HepG2 (cell line): Measurements from ENCODE around the gene SMYD5. TPM values are rescaled to one million over a fixed set of nuclear protein-coding genes. Genes with fewer than 3 reads are reported as not detected.

Experiments
- MAZ ChIP-seq, 2 experiments: sonication (generic) in 1 of 2; formaldehyde crosslinking in 1 of 2; IDR thresholded peaks; 2 replicates each; pipeline versions ENCODE4 v1.5.0 to v1.6.1; 2012 to 2020; ENCODE audit warnings: low read depth in 2 of 2, mild to moderate bottlenecking in 2 of 2, borderline replicate concordance in 1 of 2, improper control_type of control experiment in 1 of 2, low read length in 1 of 2, missing genetic modification reagents in 1 of 2, moderate library complexity in 1 of 2
- MLLT10 ChIP-seq: sonication (generic); formaldehyde crosslinking; IDR thresholded peaks from 2 replicates; pipeline ENCODE4 v1.4.0; 2020; ENCODE audit warnings: missing genetic modification reagents
- PHF8 ChIP-seq: sonication (generic); formaldehyde crosslinking; IDR thresholded peaks from 2 replicates; pipeline ENCODE4 v1.5.0; 2020; ENCODE audit warnings: missing genetic modification reagents
- REPIN1 ChIP-seq: sonication (generic); formaldehyde crosslinking; IDR thresholded peaks from 2 replicates; pipeline ENCODE4 v1.8.0; 2022; ENCODE audit warnings: missing genetic modification reagents, low read depth, mild to moderate bottlenecking, borderline replicate concordance
- SMARCE1 ChIP-seq: fragments of 450-650 bp; IDR thresholded peaks from 2 replicates; pipeline ENCODE4 v1.6.1; 2017; ENCODE audit warnings: borderline replicate concordance
- SP5 ChIP-seq: IDR thresholded peaks from 2 replicates; pipeline ENCODE4 v1.6.1; 2016; ENCODE audit warnings: low read depth, borderline replicate concordance
- STAT6 ChIP-seq: sonication (generic); formaldehyde crosslinking; IDR thresholded peaks from 2 replicates; pipeline ENCODE4 v1.4.0; 2020; ENCODE audit warnings: missing genetic modification reagents, mild to moderate bottlenecking, borderline replicate concordance
- TRIM24 ChIP-seq: sonication (generic); formaldehyde crosslinking; IDR thresholded peaks from 2 replicates; pipeline ENCODE4 v1.8.0; 2022; ENCODE audit warnings: mild to moderate bottlenecking, missing genetic modification reagents
- XBP1 ChIP-seq: sonication (generic); formaldehyde crosslinking; IDR thresholded peaks from 2 replicates; pipeline ENCODE4 v1.5.0; 2020; ENCODE audit warnings: missing genetic modification reagents
- ZBTB43 ChIP-seq: sonication (generic); formaldehyde crosslinking; conservative IDR thresholded peaks from 2 replicates; pipeline ENCODE4 v1.4.0; 2020; ENCODE audit warnings: missing genetic modification reagents
- ZFP91 ChIP-seq: sonication (generic); formaldehyde crosslinking; IDR thresholded peaks from 2 replicates; pipeline ENCODE4 v1.9.0; 2022; ENCODE audit warnings: missing genetic modification reagents, mild to moderate bottlenecking, borderline replicate concordance
- ZNF124 ChIP-seq: sonication (generic); formaldehyde crosslinking; IDR thresholded peaks from 2 replicates; pipeline ENCODE4 v1.4.0; 2020; ENCODE audit warnings: missing genetic modification reagents
- ZNF879 ChIP-seq: sonication (generic); formaldehyde crosslinking; IDR thresholded peaks from 2 replicates; pipeline ENCODE4 v1.8.1; 2023; ENCODE audit warnings: missing genetic modification reagents
- polyA plus RNA-seq, 8 experiments: library from polyadenylated mRNA; depleted of rRNA in 3 of 8; stranded (reverse) in 7 of 8; unstranded in 1 of 8; fragments of >200 nt; fragmentation: Illumina TruSeq in 4 of 8; extraction: Trizol in 4 of 8; gene quantifications; 2 replicates each; pipeline versions ENCODE4 v1.2.1 to v1.2.3, GENCODE V29; 2011 to 2016; ENCODE audit warnings: low read depth in 4 of 8, missing spikeins in 1 of 8, mixed read lengths in 1 of 8; ENCODE audit not compliant: insufficient read depth in 1 of 8
- total RNA-seq, 5 experiments: library from RNA; depleted of rRNA; stranded (reverse); fragments of >200 nt; fragmentation: Illumina TruSeq; extraction: Trizol; gene quantifications; 2 replicates each; pipeline ENCODE4 v1.2.3, GENCODE V29; 2016; ENCODE audit warnings: low read depth in 1 of 5
- TF ChIP-seq, protein P1 (sequence below): sonication (generic); formaldehyde crosslinking; IDR thresholded peaks from 2 replicates; pipeline ENCODE4 v1.4.0; 2020; ENCODE audit warnings: missing genetic modification reagents
- TF ChIP-seq, protein P2 (sequence below): sonication (generic); formaldehyde crosslinking; IDR thresholded peaks from 2 replicates; pipeline ENCODE4 v1.9.0; 2021; ENCODE audit warnings: missing genetic modification reagents, mild to moderate bottlenecking, borderline replicate concordance

SMYD5 gene
- total and polyA plus RNA-seq, 2 of the 13 experiments (the other 11 are each of a cell fraction or from before 2014, with no cell fraction given): 55.8 to 70.4 TPM

GRCh38 chr2:73214120-73215035, at the start of gene SMYD5 (continued):
- 0 out of 2 replicates have a peak, but pooled peaks have one; percentile 76 for TF ChIP-seq MAZ (IDR thresholded peaks at IDR 0.05; ENCODE audit: borderline replicate concordance, low read depth, low read length)
- TF ChIP-seq MAZ (CRISPR knock-in tag; IDR thresholded peaks at IDR 0.05; ENCODE audit: low read depth): no peak; the same call in none of the 2 replicates
- peak; percentile 98 for TF ChIP-seq PHF8
- TF ChIP-seq TRIM24: no peak
- no peak for TF ChIP-seq SMARCE1
- no peak for TF ChIP-seq XBP1 (CRISPR knock-in tag)
- TF ChIP-seq STAT6 (CRISPR knock-in tag): no peak; the same call in 1 of the 2 replicates
- TF ChIP-seq, protein P1, sequence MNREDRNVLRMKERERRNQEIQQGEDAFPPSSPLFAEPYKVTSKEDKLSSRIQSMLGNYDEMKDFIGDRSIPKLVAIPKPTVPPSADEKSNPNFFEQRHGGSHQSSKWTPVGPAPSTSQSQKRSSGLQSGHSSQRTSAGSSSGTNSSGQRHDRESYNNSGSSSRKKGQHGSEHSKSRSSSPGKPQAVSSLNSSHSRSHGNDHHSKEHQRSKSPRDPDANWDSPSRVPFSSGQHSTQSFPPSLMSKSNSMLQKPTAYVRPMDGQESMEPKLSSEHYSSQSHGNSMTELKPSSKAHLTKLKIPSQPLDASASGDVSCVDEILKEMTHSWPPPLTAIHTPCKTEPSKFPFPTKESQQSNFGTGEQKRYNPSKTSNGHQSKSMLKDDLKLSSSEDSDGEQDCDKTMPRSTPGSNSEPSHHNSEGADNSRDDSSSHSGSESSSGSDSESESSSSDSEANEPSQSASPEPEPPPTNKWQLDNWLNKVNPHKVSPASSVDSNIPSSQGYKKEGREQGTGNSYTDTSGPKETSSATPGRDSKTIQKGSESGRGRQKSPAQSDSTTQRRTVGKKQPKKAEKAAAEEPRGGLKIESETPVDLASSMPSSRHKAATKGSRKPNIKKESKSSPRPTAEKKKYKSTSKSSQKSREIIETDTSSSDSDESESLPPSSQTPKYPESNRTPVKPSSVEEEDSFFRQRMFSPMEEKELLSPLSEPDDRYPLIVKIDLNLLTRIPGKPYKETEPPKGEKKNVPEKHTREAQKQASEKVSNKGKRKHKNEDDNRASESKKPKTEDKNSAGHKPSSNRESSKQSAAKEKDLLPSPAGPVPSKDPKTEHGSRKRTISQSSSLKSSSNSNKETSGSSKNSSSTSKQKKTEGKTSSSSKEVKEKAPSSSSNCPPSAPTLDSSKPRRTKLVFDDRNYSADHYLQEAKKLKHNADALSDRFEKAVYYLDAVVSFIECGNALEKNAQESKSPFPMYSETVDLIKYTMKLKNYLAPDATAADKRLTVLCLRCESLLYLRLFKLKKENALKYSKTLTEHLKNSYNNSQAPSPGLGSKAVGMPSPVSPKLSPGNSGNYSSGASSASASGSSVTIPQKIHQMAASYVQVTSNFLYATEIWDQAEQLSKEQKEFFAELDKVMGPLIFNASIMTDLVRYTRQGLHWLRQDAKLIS (CRISPR knock-in tag): 0 out of 2 replicates have a peak, but pooled peaks have one; percentile 53
- TF ChIP-seq SP5 (CRISPR knock-in tag): peak; percentile 65
- TF ChIP-seq ZNF124 (CRISPR knock-in tag): peak; percentile 78; the same call in 1 of the 2 replicates
- TF ChIP-seq, protein P2, sequence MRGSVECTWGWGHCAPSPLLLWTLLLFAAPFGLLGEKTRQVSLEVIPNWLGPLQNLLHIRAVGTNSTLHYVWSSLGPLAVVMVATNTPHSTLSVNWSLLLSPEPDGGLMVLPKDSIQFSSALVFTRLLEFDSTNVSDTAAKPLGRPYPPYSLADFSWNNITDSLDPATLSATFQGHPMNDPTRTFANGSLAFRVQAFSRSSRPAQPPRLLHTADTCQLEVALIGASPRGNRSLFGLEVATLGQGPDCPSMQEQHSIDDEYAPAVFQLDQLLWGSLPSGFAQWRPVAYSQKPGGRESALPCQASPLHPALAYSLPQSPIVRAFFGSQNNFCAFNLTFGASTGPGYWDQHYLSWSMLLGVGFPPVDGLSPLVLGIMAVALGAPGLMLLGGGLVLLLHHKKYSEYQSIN (CRISPR knock-in tag): no peak
- no peak for TF ChIP-seq MLLT10
- no peak for TF ChIP-seq REPIN1 (CRISPR knock-in tag)
- TF ChIP-seq ZFP91: peak; percentile 91
- TF ChIP-seq ZNF879 (CRISPR knock-in tag): no peak
- no peak for TF ChIP-seq ZBTB43 (CRISPR knock-in tag)
